K562 (cell line): ENCODE data around the gene OCIAD1. TPM values are rescaled to one million over a fixed set of nuclear protein-coding genes. Genes with fewer than 3 reads are reported as not detected.

ENCODE experiments used
- CLOCK ChIP-seq: fragments of 250-450 bp; sonication (Bioruptor Pico); IDR thresholded peaks from 2 replicates; pipeline ENCODE4 v1.4.0; 2020; ENCODE audit warnings: mild to moderate bottlenecking, moderate library complexity, borderline replicate concordance
- ELK1 ChIP-seq: sonication (generic); formaldehyde crosslinking; IDR thresholded peaks from 2 replicates; pipeline ENCODE4 v1.8.1; 2022; ENCODE audit warnings: missing genetic modification reagents
- ETV1 ChIP-seq: fragments of 450-650 bp; conservative IDR thresholded peaks from 2 replicates; pipeline ENCODE4 v1.6.1; 2016; ENCODE audit warnings: missing genetic modification characterization, control low read depth, low read depth, missing compliant biosample characterization
- FOXA1 ChIP-seq: fragments of 450-650 bp; IDR thresholded peaks from 2 replicates; pipeline ENCODE4 v1.6.1; 2016; ENCODE audit warnings: mild to moderate bottlenecking, borderline replicate concordance
- HCFC1 ChIP-seq: IDR thresholded peaks from 2 replicates; pipeline ENCODE4 v1.6.1; 2012; ENCODE audit warnings: low read depth, low read length, improper control_type of control experiment
- HMGN3 ChIP-seq: IDR thresholded peaks from 2 replicates; pipeline ENCODE4 v1.6.1; 2011; ENCODE audit warnings: borderline replicate concordance, low read depth, mild to moderate bottlenecking, mixed read lengths, low read length; ENCODE audit not compliant: insufficient read length; ENCODE audit errors: extremely low read depth
- JUNB ChIP-seq: fragments of 450-650 bp; formaldehyde crosslinking; conservative IDR thresholded peaks from 2 replicates; pipeline ENCODE4 v1.4.0; 2020; ENCODE audit warnings: mild to moderate bottlenecking
- KLF16 ChIP-seq: IDR thresholded peaks from 2 replicates; pipeline ENCODE4 v1.6.1; 2016; ENCODE audit warnings: antibody characterized with exemption
- NFIC ChIP-seq: fragments of 450-650 bp; IDR thresholded peaks from 2 replicates; pipeline ENCODE4 v1.6.1; 2017; ENCODE audit warnings: mild to moderate bottlenecking, inconsistent platforms
- NFIX ChIP-seq: fragments of 250-450 bp; sonication (Bioruptor Pico); IDR thresholded peaks from 2 replicates; pipeline ENCODE4 v1.4.0; 2020; ENCODE audit warnings: low read depth, mild to moderate bottlenecking, moderate library complexity
- POLR2A ChIP-seq: fragments of 450-650 bp; conservative IDR thresholded peaks from 2 replicates; pipeline ENCODE4 v1.6.1; 2016
- SIN3B ChIP-seq: fragments of 450-650 bp; IDR thresholded peaks from 2 replicates; pipeline ENCODE4 v1.6.1; 2017; ENCODE audit warnings: low read depth, mild to moderate bottlenecking, moderate library complexity
- TCF7L2 ChIP-seq: fragments of 150-350 bp; IDR thresholded peaks from 2 replicates; pipeline ENCODE4 v1.6.1; 2016; ENCODE audit warnings: low read depth, mild to moderate bottlenecking, low read length, moderate library complexity
- ZBTB26 ChIP-seq: fragments of 450-650 bp; formaldehyde crosslinking; IDR thresholded peaks from 2 replicates; pipeline ENCODE4 v1.4.0; 2022; ENCODE audit warnings: missing genetic modification characterization
- ZNF23 ChIP-seq: fragments of 250-450 bp; sonication (Bioruptor Pico); IDR thresholded peaks from 2 replicates; pipeline ENCODE4 v1.4.0; 2020; ENCODE audit warnings: mild to moderate bottlenecking
- ZNF584 ChIP-seq: fragments of 200-800 bp; sonication (Bioruptor generic); IDR thresholded peaks from 2 replicates; pipeline ENCODE4 v1.6.1; 2016; ENCODE audit warnings: low read depth, mild to moderate bottlenecking, missing genetic modification characterization, missing compliant biosample characterization
- polyA plus RNA-seq, 8 experiments: library from polyadenylated mRNA; depleted of rRNA in 4 of 8; stranded (reverse) in 5 of 8; unstranded in 3 of 8; fragments of >200 nt; fragmentation: Nextera tagmentation in 2 of 8; fragmentation: Illumina TruSeq in 1 of 8; extraction: Ambion mirVana in 2 of 8; extraction: Trizol in 1 of 8; gene quantifications; 2 replicates each; pipeline versions ENCODE4 v1.2.1 to v1.2.3, GENCODE V29; 2011 to 2014; ENCODE audit warnings: inconsistent platforms in 1 of 8, missing spikeins in 1 of 8
- total RNA-seq, 7 experiments: library from RNA; depleted of rRNA in 6 of 7; stranded (reverse); fragments of >200 nt in 6 of 7; fragmentation: Illumina TruSeq in 2 of 7; extraction: Trizol in 2 of 7; gene quantifications; 2 replicates each; pipeline versions ENCODE4 v1.2.1 to v1.2.3, GENCODE V29; 2011 to 2021; ENCODE audit warnings: low replicate concordance in 1 of 7

The OCIAD1 gene
- total and polyA plus RNA-seq, 9 of the 15 experiments (the other 6 are each of a cell fraction or from before 2014, with no cell fraction given): 99.0 to 358 (median 196) TPM

- TF ChIP-seq KLF16 (no peak), ZNF23 (no peak), FOXA1 (no peak), SIN3B (no peak), HMGN3 (no peak), POLR2A (no peak), ETV1 (0 out of 2 replicates have a peak, but pooled peaks have one; percentile 10), HCFC1 (no peak), NFIC (no peak), JUNB (CRISPR knock-in tag) (no peak), ZBTB26 (CRISPR knock-in tag) (no peak), ZNF584 (CRISPR knock-in tag) (no peak), TCF7L2 (no peak), CLOCK (CRISPR knock-in tag) (no peak), ELK1 (CRISPR knock-in tag) (no peak), NFIX (CRISPR knock-in tag) (no peak)
Measured at GRCh38 chr4:48908687-48909086, 77.8 kb downstream of the OCIAD1 start (continued).
